MM.1S (cell line): ENCODE data around the gene TGFBR2.

ENCODE experiments used
- EZH2 ChIP-seq: fragments of 300-600 bp; sonication (generic); optimal IDR thresholded peaks from 2 replicates; pipeline ENCODE3; 2017; ENCODE audit warnings: low read depth, mild to moderate bottlenecking, antibody characterized with exemption, low read length, mixed read lengths
- TF ChIP-seq, protein P1 (sequence below): fragments of 300-600 bp; sonication (generic); IDR thresholded peaks from 2 replicates; pipeline ENCODE4 v1.5.1; 2016; ENCODE audit warnings: antibody characterized with exemption, low read length, mixed read lengths

DNA sequence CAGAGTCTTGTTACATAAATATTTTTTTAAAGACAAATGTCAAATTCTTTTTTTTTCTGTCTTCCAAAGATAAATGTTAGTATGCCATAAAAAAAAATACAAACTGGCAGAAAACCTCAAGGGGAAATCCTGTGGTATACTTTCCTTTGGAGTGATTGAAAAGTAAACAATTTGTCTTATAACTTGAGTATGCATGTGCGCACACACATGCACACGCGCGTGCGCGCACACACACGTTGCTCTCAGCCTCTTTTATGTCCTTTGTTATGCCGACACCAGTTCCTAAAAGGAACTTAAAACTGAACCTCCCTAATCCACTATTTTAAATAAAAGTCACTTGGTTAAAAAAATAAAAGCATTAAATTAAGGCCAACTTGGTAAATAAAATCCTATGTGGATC lies 58.1 kb downstream of the TGFBR2 start:
- TF ChIP-seq, protein P1, sequence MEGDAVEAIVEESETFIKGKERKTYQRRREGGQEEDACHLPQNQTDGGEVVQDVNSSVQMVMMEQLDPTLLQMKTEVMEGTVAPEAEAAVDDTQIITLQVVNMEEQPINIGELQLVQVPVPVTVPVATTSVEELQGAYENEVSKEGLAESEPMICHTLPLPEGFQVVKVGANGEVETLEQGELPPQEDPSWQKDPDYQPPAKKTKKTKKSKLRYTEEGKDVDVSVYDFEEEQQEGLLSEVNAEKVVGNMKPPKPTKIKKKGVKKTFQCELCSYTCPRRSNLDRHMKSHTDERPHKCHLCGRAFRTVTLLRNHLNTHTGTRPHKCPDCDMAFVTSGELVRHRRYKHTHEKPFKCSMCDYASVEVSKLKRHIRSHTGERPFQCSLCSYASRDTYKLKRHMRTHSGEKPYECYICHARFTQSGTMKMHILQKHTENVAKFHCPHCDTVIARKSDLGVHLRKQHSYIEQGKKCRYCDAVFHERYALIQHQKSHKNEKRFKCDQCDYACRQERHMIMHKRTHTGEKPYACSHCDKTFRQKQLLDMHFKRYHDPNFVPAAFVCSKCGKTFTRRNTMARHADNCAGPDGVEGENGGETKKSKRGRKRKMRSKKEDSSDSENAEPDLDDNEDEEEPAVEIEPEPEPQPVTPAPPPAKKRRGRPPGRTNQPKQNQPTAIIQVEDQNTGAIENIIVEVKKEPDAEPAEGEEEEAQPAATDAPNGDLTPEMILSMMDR = no peak
- TF ChIP-seq EZH2 = no peak
